ENCODE results near the gene MBD3L4. TPM values are rescaled to one million over a fixed set of nuclear protein-coding genes. Genes with fewer than 3 reads are reported as not detected.

Gene MBD3L4
- total RNA-seq, 1 experiment from 2014 or later, result not detected

- DNase-seq (ENCODE audit: low read depth), result no peak
- in situ Hi-C loops (cut with HindIII; ENCODE audit: low pct_unique_long_range_greater_than_20kb, low sequenced_read_pairs), result no loop called here
These were observed 42.1 kb downstream of the MBD3L4 start for GRCh38 chr19:6997679-6998445.

- in situ Hi-C loops (cut with HindIII; ENCODE audit: low pct_unique_long_range_greater_than_20kb, low sequenced_read_pairs), result no loop called here
These were observed 43.2 kb downstream of the MBD3L4 start for GRCh38 chr19:6996810-6997209.

GRCh38 chr19:6995054-6995453, 44.9 kb downstream of the MBD3L4 start:
- in situ Hi-C loops (cut with HindIII; ENCODE audit: low pct_unique_long_range_greater_than_20kb, low sequenced_read_pairs), result no loop called here
- no peak for DNase-seq (ENCODE audit: low read depth)

More at GRCh38 chr19:6996810-6997209, 43.2 kb downstream of the MBD3L4 start:
- no peak for DNase-seq (ENCODE audit: low read depth)

GRCh38 chr19:6988257-6988656, 51.7 kb downstream of the MBD3L4 start:
- no peak for DNase-seq (ENCODE audit: low read depth)
- in situ Hi-C loops (cut with HindIII; ENCODE audit: low pct_unique_long_range_greater_than_20kb, low sequenced_read_pairs), result no loop called here

- in situ Hi-C loops (cut with HindIII; ENCODE audit: low pct_unique_long_range_greater_than_20kb, low sequenced_read_pairs), result no loop called here
- no peak for DNase-seq (ENCODE audit: low read depth)
These were observed 52.1 kb downstream of the MBD3L4 start for GRCh38 chr19:6987850-6988249.

Other genes starting within 250 kb of the MBD3L4 start
- gene ADGRE1, start 152.6 kb downstream of the MBD3L4 start, total RNA-seq (2014; rRNA removed; shearing (Covaris generic); ENCODE audit: low replicate concordance), result 11.4 and 15.0 TPM in 2 replicates
- not detected in 2 replicates for gene MBD3L2B, start 18.7 kb downstream of the MBD3L4 start, total RNA-seq (2014; rRNA removed; shearing (Covaris generic); ENCODE audit: low replicate concordance)
- gene MBD3L5, start 9.6 kb downstream of the MBD3L4 start, total RNA-seq (2014; rRNA removed; shearing (Covaris generic); ENCODE audit: low replicate concordance), result not detected in 2 replicates
- gene MBD3L2, start 9.1 kb upstream of the MBD3L4 start, total RNA-seq (2014; rRNA removed; shearing (Covaris generic); ENCODE audit: low replicate concordance), result not detected in 2 replicates
- not detected in 2 replicates for gene MBD3L3, start 18.5 kb upstream of the MBD3L4 start, total RNA-seq (2014; rRNA removed; shearing (Covaris generic); ENCODE audit: low replicate concordance)
- 1.6 and 3.1 TPM in 2 replicates for gene ZNF557, start 29.5 kb upstream of the MBD3L4 start, total RNA-seq (2014; rRNA removed; shearing (Covaris generic); ENCODE audit: low replicate concordance)

All from Caki2 (cell line).